ENCODE results near the gene PCED1A.

Gene PCED1A

DNA sequence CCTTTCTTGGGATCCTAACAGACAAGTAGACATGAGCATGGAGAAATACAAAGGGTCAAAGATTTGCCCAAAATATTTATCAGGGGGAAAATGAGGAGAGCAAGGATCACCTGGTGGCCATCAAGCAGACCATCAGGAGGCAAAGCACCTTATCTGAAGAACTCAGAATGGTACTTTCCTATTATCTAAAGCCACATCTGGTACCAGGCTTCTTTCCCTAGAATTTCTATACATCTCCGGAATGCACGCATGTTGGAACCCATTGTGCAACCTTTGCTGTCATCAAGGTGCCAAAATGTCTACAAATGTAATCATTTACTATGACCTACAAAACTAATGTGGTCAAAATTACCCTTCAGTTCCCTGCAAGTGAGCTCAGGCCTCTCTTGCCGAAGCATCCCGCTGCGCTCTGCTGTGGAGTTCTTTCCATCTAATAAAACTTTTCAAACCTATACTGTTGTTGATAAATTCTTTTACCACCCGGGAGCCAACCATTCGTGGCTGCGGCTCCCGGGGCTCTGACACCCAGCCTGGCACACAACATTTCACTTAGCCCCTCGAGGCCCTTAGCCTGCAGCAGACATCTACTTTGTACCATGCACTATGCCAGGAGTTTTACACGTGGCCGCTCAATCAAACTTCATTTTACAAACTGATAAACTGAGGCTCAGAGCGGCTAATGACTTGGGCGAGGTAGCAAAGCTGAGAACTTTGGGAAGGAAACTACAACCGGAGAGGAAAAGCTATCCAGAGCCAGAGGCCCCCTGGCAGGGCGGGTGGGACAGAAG lies 36.2 kb downstream of the PCED1A start:
- DNase-seq (ENCODE audit: low spot score) = no peak

DNA sequence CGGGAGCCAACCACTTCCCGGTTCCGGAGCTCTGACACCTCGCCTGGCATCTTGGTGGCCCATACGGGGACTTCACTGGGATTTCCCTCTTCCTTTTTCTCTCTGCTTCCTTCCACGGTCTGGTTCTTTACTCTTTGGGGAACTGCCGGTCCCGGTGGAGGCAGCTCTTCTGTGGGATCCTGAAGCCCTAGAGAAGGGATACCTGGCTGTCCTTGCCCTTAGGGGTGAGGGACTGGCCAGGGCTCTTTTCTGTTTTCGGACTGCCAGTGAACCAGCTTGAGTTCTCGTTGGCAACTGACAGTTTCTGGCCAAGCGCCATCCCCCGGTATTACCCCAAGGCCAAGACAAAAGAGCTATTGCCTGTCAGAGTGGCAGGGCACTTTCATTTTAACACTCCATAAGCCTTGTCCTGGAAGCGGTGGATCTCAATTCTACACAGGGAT lies 39.1 kb downstream of the PCED1A start:
- DNase-seq (ENCODE audit: low spot score) = no peak

- DNase-seq (ENCODE audit: low spot score) = no peak
These were observed 39.8 kb downstream of the PCED1A start, which contains the start of gene CPXM1 for GRCh38 chr20:2800521-2801285. Gene CPXM1, minus strand, starts transcription at chr20:2800627. Its CDS starts 55 bp downstream, at chr20:2800572.

DNA sequence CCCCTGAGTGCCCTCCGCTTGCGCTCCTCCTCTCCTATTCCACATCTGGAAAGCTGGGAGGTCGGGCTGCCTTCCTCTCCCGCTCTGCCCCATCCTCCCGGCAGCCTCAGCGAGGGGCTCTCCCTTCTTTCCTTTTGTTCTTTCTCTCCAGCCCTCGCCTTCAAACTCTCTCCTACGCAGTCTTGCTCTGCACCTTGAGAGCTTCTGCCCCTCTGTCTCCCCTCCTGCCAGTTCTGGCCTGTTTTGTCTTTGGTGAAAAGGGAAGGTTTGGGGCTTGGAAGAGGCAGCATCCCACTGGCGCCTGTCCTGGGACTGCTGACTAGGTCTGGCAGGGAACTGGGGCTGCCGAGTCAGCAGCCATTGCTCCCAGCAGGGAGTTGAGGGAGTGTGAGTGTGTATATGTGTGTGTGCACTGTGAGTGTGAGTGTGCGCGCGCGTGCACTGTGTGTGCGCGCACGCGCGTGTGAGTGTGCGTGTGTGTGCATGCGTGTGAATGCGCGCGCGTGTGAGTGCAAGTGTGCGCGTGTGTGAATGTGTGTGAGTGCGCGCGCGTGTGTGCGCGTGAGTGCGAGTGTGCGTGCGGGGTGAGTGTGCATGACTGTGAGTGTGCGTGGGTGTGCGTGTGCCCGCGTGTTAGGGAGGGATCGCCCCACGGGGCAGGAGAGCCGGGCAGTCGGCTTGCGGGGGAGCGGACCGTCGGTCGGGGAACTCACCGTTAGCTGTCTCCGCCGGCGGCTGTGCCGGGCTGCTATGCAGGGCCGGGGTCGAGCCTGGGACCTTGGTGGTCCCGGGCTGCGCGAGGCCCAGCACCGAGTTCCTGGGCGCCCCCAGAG lies 40.6 kb downstream of the PCED1A start:
- DNase-seq (ENCODE audit: low spot score) = no peak

GRCh38 chr20:2799271-2799670 lies 41.2 kb downstream of the PCED1A start:
- no peak for DNase-seq (ENCODE audit: low spot score)

- peak; percentile 73 for DNase-seq (ENCODE audit: low spot score)
These were observed 41.6 kb downstream of the PCED1A start for GRCh38 chr20:2798814-2799213.

- no peak for DNase-seq (ENCODE audit: low spot score)
These were observed 42.2 kb downstream of the PCED1A start for GRCh38 chr20:2798095-2798805.

GRCh38 chr20:2797136-2797983 lies 43.1 kb downstream of the PCED1A start:
- DNase-seq (ENCODE audit: low spot score) = no peak

GRCh38 chr20:2796011-2796660 lies 44.3 kb downstream of the PCED1A start:
- DNase-seq (ENCODE audit: low spot score) = no peak

DNA sequence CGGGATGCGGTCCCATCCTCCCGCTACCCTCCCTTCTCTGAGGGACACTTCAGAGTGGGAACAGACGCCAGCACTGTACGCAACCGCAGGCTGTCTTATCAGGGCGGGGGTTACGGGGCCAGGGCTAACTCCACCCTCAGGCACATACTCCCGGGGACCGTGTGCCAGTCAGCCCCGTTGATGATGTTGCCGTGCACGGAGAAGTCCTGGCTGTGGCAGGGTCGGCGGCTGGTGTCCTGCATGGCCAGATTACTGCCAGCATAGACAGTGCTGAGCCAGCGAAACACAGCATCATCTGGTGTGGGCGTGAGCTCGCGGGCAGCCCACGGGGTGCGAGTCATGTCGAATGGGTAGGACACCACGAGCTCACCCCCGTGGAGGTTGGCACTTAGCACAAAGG lies 45.0 kb downstream of the PCED1A start:
- DNase-seq (ENCODE audit: low spot score) = no peak

- DNase-seq (ENCODE audit: low spot score) = no peak
These were observed 45.5 kb downstream of the PCED1A start for GRCh38 chr20:2794866-2795447.

- DNase-seq (ENCODE audit: low spot score) = no peak
These were observed 46.2 kb downstream of the PCED1A start for GRCh38 chr20:2794202-2794748.

DNA sequence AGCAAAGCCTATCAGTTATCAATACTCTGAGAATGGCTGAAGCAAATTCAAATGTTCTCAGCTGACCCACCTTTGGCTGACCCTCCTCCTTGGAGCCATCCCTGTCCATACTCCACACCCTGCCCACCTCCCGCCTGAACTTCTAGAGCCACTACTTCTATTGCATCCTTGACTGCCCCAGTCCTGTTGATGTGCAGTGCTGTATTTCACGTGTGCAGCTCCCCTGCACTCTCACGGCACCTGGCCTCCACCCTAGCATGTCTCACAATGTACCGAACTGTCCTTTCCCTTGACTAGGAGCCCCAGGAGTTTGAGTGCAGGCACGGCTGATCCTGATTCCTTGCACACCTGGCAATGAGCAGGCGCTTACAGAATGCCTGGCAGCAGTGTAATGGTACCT lies 47.0 kb downstream of the PCED1A start:
- DNase-seq (ENCODE audit: low spot score) = no peak

Measured in SW480 (cell line).